Liver (tissue), 9 donors: ENCODE measurements around the gene TMEM244. TPM values are rescaled to one million over a fixed set of nuclear protein-coding genes. Genes with fewer than 3 reads are reported as not detected.

Experiments
- DNase-seq: peaks from one replicate; pipeline ENCODE4 v3.0.0-alpha.2; 2017; ENCODE audit warnings: low spot score
- H3K27ac ChIP-seq, 2 donors: one replicate each; pipeline ENCODE4 v1.7.0; 2013; ENCODE audit warnings: inconsistent platforms in 2 of 2, low read length in 2 of 2, control low read depth in 1 of 2, low read depth in 1 of 2, mild to moderate bottlenecking in 1 of 2
- H3K27me3 ChIP-seq, 4 donors: one replicate each; pipeline versions ENCODE4 v1.6.1 to v1.7.0; 2013; ENCODE audit warnings: low read length in 3 of 4, inconsistent platforms in 1 of 4, mild to moderate bottlenecking in 1 of 4, moderate library complexity in 1 of 4; ENCODE audit not compliant: control insufficient read depth in 4 of 4, insufficient read depth in 4 of 4
- H3K36me3 ChIP-seq, 4 donors: one replicate each; pipeline versions ENCODE4 v1.6.1 to v1.7.0; 2013; ENCODE audit warnings: low read length in 3 of 4, mild to moderate bottlenecking in 3 of 4, low read depth in 1 of 4, moderate library complexity in 1 of 4; ENCODE audit not compliant: control insufficient read depth in 4 of 4, insufficient read depth in 3 of 4
- H3K4me1 ChIP-seq, 4 donors: one replicate each; pipeline versions ENCODE4 v1.6.1 to v1.7.0; 2013; ENCODE audit warnings: low read length in 3 of 4, mild to moderate bottlenecking in 3 of 4, moderate library complexity in 1 of 4; ENCODE audit not compliant: control insufficient read depth in 4 of 4, insufficient read depth in 4 of 4
- H3K4me3 ChIP-seq, 3 donors: one replicate each; pipeline versions ENCODE4 v1.6.1 to v1.7.0; 2013; ENCODE audit warnings: low read length in 3 of 3, control low read depth in 1 of 3, low read depth in 1 of 3, mild to moderate bottlenecking in 1 of 3
- H3K9ac ChIP-seq, 2 donors: one replicate each; pipeline ENCODE4 v1.7.0; 2013; ENCODE audit warnings: low read length in 2 of 2, mild to moderate bottlenecking in 2 of 2, moderate library complexity in 2 of 2, control low read depth in 1 of 2, low read depth in 1 of 2
- H3K9me3 ChIP-seq, 4 donors: one replicate each; pipeline versions ENCODE4 v1.6.1 to v1.7.0; 2013; ENCODE audit warnings: low read length in 3 of 4; ENCODE audit not compliant: control insufficient read depth in 4 of 4
- ATF3 ChIP-seq: IDR thresholded peaks from 2 replicates; pipeline ENCODE4 v1.6.1; 2016; ENCODE audit warnings: antibody characterized with exemption
- CTCF ChIP-seq: fragments of 150-350 bp; IDR thresholded peaks from 2 replicates; pipeline ENCODE4 v1.5.1; 2017; ENCODE audit warnings: improper control_type of control experiment, low read depth, low read length; ENCODE audit not compliant: missing input control
- EGR1 ChIP-seq, 2 donors: IDR thresholded peaks; 2 replicates each; pipeline ENCODE4 v1.6.1; 2016 to 2018; ENCODE audit warnings: antibody characterized with exemption in 2 of 2, low read depth in 2 of 2
- FOXA1 ChIP-seq: IDR thresholded peaks from 2 replicates; pipeline ENCODE4 v1.6.1; 2016; ENCODE audit warnings: antibody characterized with exemption
- FOXA2 ChIP-seq: IDR thresholded peaks from 2 replicates; pipeline ENCODE4 v1.6.1; 2016; ENCODE audit warnings: antibody characterized with exemption
- HNF4A ChIP-seq, 2 donors: conservative IDR thresholded peaks; 2 replicates each; pipeline ENCODE4 v1.6.1; 2016; ENCODE audit warnings: antibody characterized with exemption in 2 of 2, mild to moderate bottlenecking in 2 of 2
- HNF4G ChIP-seq: IDR thresholded peaks from 2 replicates; pipeline ENCODE4 v1.6.1; 2016; ENCODE audit warnings: antibody characterized with exemption
- JUND ChIP-seq, 2 donors: IDR thresholded peaks; 2 replicates each; pipeline ENCODE4 v1.6.1; 2016; ENCODE audit warnings: antibody characterized with exemption in 2 of 2
- MAX ChIP-seq: IDR thresholded peaks from 2 replicates; pipeline ENCODE4 v1.6.1; 2016; ENCODE audit warnings: antibody characterized with exemption
- NR2F2 ChIP-seq: IDR thresholded peaks from 2 replicates; pipeline ENCODE4 v1.6.1; 2016; ENCODE audit warnings: antibody characterized with exemption
- RAD21 ChIP-seq, 2 donors: IDR thresholded peaks; 2 replicates each; pipeline ENCODE4 v1.6.1; 2016; ENCODE audit warnings: antibody characterized with exemption in 2 of 2, mild to moderate bottlenecking in 2 of 2
- REST ChIP-seq: IDR thresholded peaks from 2 replicates; pipeline ENCODE4 v1.6.1; 2016; ENCODE audit warnings: antibody characterized with exemption, mild to moderate bottlenecking
- RXRA ChIP-seq, 2 donors: IDR thresholded peaks; 2 replicates each; pipeline ENCODE4 v1.6.1; 2017 to 2018; ENCODE audit warnings: antibody characterized with exemption in 2 of 2, mild to moderate bottlenecking in 1 of 2
- SP1 ChIP-seq: IDR thresholded peaks from 2 replicates; pipeline ENCODE4 v1.6.1; 2018; ENCODE audit warnings: antibody characterized with exemption, mild to moderate bottlenecking
- TAF1 ChIP-seq: conservative IDR thresholded peaks from 2 replicates; pipeline ENCODE4 v1.6.1; 2016; ENCODE audit warnings: antibody characterized with exemption, mild to moderate bottlenecking
- YY1 ChIP-seq: IDR thresholded peaks from 2 replicates; pipeline ENCODE4 v1.6.1; 2016; ENCODE audit warnings: antibody characterized with exemption, mild to moderate bottlenecking
- ZBTB33 ChIP-seq: IDR thresholded peaks from 2 replicates; pipeline ENCODE4 v1.6.1; 2016; ENCODE audit warnings: antibody characterized with exemption
- WGBS: extraction: QIAGEN DNeasy Blood & Tissue Kit; methylation state at CpG from one replicate; pipeline ENCODE4 v1.1.7; 2013; 5-methylcytosine and 5-hydroxymethylcytosine counted together
- polyA plus RNA-seq, 2 donors: library from polyadenylated mRNA; stranded (reverse) in 1 of 2; unstranded in 1 of 2; fragments of 200-250 nt in 1 of 2; fragments of >200 nt in 1 of 2; fragmentation: Nextera tagmentation in 1 of 2; extraction: Ambion mirVana in 1 of 2; gene quantifications; one replicate each; pipeline versions ENCODE4 v1.2.1 to v1.2.3, GENCODE V29; 2013 to 2015
- total RNA-seq, 2 donors: library from RNA; depleted of rRNA; stranded (reverse); fragments of >200 nt; gene quantifications; one replicate each; pipeline ENCODE4 v1.2.3, GENCODE V29; 2014
- donor health status: healthy.
- donor health status: healthy.
- donor health status: healthy.
- donor health status: healthy.
- donor health status: healthy.

The TMEM244 gene
- total and polyA plus RNA-seq, 4 donors: not detected

DNA sequence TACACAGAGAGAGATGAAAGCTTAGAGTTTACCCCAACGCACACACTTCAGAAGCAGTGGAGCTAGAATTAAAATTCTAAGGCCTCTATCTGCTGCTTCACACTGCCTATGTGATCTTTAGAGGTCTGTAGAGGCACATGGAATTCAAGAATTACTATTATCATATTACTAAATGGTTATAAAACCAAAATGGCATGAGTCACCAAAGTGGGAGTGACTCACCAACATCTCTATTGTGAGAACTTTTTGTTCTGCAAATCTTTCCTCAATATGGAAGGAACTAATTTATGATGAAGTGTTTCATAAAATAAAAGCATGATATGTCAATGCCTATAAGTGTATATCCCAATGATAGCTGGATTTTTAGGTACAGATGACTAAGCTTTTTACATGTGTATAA lies 28.5 kb upstream of the TMEM244 start:
- DNase-seq: no peak
- H3K27me3 ChIP-seq: no peaks in the 10 kb centered on the region
- no peaks in the 10 kb centered on the region for H3K4me1 ChIP-seq
- no peaks in the 10 kb centered on the region for H3K9me3 ChIP-seq
- no peak for TF ChIP-seq CTCF
- TF ChIP-seq SP1: no peak
- TF ChIP-seq FOXA1: no peak
- no peak for TF ChIP-seq RAD21 (IDR thresholded peaks at IDR 0.05)
- no peak for TF ChIP-seq MAX
- no peak for TF ChIP-seq TAF1
- TF ChIP-seq EGR1 (IDR thresholded peaks at IDR 0.05; ENCODE audit: low read depth in 2 of 2): no peak
- no peak for TF ChIP-seq NR2F2
- no peak for TF ChIP-seq RXRA (IDR thresholded peaks at IDR 0.05)
- no peak for TF ChIP-seq YY1
- no peak for TF ChIP-seq HNF4A (conservative IDR thresholded peaks at IDR 0.05)
- no peak for TF ChIP-seq REST
- no peak for TF ChIP-seq FOXA2
- no peaks in the 10 kb centered on the region for H3K36me3 ChIP-seq
- 94% methylated on average over 1 of the region's 1 CpG for WGBS
- no peak overlapping the region for H3K27ac ChIP-seq
- no peak overlapping the region for H3K9ac ChIP-seq
- no peak overlapping the region for H3K4me3 ChIP-seq

DNA sequence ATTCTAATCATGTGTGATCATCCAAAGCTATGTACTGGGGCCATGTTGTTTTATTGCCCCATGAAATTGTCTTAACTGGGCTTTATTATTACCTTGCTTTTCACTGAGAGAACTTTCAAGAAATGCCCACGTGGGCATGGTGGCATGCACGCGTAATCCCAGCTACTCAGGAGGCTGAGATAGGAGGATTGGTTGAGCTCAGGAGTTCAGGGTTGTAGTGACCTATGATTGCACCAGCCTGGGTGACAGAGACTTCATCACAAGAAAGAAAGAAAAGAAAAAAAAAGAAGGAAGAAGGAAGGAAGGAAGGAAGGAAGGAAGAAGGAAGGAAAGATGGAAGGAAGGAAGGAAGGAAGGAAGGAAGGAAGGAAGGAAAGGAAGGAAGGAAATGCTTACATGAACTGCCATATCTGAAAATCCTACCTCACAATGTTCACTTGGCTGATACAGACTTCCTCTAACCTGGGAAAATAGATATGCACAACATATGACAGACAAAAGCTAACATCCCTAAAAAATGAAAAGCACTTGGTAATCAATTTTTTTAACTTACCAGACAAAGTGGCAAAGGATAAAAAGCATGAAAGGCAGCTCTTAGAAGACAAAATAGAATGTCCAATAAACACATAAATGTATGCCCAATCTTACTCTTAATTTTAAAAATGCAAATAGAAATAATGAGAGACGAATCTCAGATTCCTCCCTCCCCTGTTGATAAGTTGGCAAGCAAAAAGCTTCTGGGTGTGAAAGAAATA lies 25.5 kb upstream of the TMEM244 start:
- no peak for DNase-seq
- no peaks in the 10 kb centered on the region for H3K4me1 ChIP-seq
- H3K27ac ChIP-seq: no peak overlapping the region
- WGBS: 68% methylated on average over 4 of the region's 4 CpGs
- no peaks in the 10 kb centered on the region for H3K27me3 ChIP-seq
- no peak overlapping the region for H3K4me3 ChIP-seq
- H3K36me3 ChIP-seq: no peaks in the 10 kb centered on the region
- no peaks in the 10 kb centered on the region for H3K9me3 ChIP-seq
- no peak overlapping the region for H3K9ac ChIP-seq
- no peak for TF ChIP-seq NR2F2
- no peak for TF ChIP-seq JUND (IDR thresholded peaks at IDR 0.05)
- TF ChIP-seq MAX: no peak
- no peak for TF ChIP-seq ZBTB33
- no peak for TF ChIP-seq FOXA1
- no peak for TF ChIP-seq HNF4G
- TF ChIP-seq HNF4A (conservative IDR thresholded peaks at IDR 0.05): no peak
- no peak for TF ChIP-seq FOXA2
- TF ChIP-seq ATF3: no peak
